Measurements from ENCODE around the gene CDR2L. TPM values are rescaled to one million over a fixed set of nuclear protein-coding genes. Genes with fewer than 3 reads are reported as not detected.

CDR2L gene
- total and polyA plus RNA-seq, 4 donors: 0.70 to 1.5 (median 0.94) TPM

- 92% methylated on average over 12 of the region's 12 CpGs for WGBS
- H3K27me3 ChIP-seq (ENCODE audit: control insufficient read depth in 4 of 4, insufficient read depth in 4 of 4, low read length in 3 of 4): no peaks in the 10 kb centered on the region
- no peak for DNase-seq (ENCODE audit: low spot score)
- no peak for TF ChIP-seq JUND (IDR thresholded peaks at IDR 0.05)
- TF ChIP-seq EGR1 (IDR thresholded peaks at IDR 0.05; ENCODE audit: low read depth in 2 of 2): no peak
- no peak for TF ChIP-seq GABPA (IDR thresholded peaks at IDR 0.05 in 1 of 2, conservative IDR thresholded peaks at IDR 0.05 in 1 of 2)
- TF ChIP-seq RXRA (IDR thresholded peaks at IDR 0.05): no peak
- TF ChIP-seq NR2F2 (IDR thresholded peaks at IDR 0.05): no peak
- TF ChIP-seq HNF4A (conservative IDR thresholded peaks at IDR 0.05): no peak
- no peak for TF ChIP-seq FOXA2 (IDR thresholded peaks at IDR 0.05)
- TF ChIP-seq YY1 (IDR thresholded peaks at IDR 0.05): no peak
- TF ChIP-seq TAF1 (conservative IDR thresholded peaks at IDR 0.05): no peak
- TF ChIP-seq RAD21 (IDR thresholded peaks at IDR 0.05): no peak
- no peak for TF ChIP-seq MAX (IDR thresholded peaks at IDR 0.05)
- TF ChIP-seq ZBTB33 (IDR thresholded peaks at IDR 0.05): no peak
- TF ChIP-seq HNF4G (IDR thresholded peaks at IDR 0.05): no peak
- no peak for TF ChIP-seq FOXA1 (IDR thresholded peaks at IDR 0.05)
- TF ChIP-seq SP1 (IDR thresholded peaks at IDR 0.05): no peak
- no peak for TF ChIP-seq CTCF (IDR thresholded peaks at IDR 0.05; ENCODE audit: low read depth, low read length, missing input control)
- TF ChIP-seq ATF3 (IDR thresholded peaks at IDR 0.05): no peak
- TF ChIP-seq REST (IDR thresholded peaks at IDR 0.05): no peak
- H3K36me3 ChIP-seq (ENCODE audit: control insufficient read depth in 4 of 4, insufficient read depth in 3 of 4, low read depth in 1 of 4, low read length in 3 of 4): no peaks in the 10 kb centered on the region
- peaks cover 0 to 3% (median 1%) of the 10 kb centered on the region in 4 donors for H3K4me1 ChIP-seq (ENCODE audit: control insufficient read depth in 4 of 4, insufficient read depth in 4 of 4, low read length in 3 of 4)
- H3K9me3 ChIP-seq (ENCODE audit: control insufficient read depth in 4 of 4, low read length in 3 of 4): no peaks in the 10 kb centered on the region
- no peak overlapping the region for H3K27ac ChIP-seq (ENCODE audit: low read depth in 1 of 2, low read length in 2 of 2)
- H3K4me3 ChIP-seq (ENCODE audit: low read depth in 1 of 3, low read length in 3 of 3): no peak overlapping the region
- no peak overlapping the region for H3K9ac ChIP-seq (ENCODE audit: low read depth in 1 of 2, low read length in 2 of 2)
Measured at GRCh38 chr17:74964246-74964761, 23.1 kb upstream of the CDR2L start.
